Upper lobe of right lung (tissue), 1 donor: ENCODE data around the gene HTR3D. TPM values are rescaled to one million over a fixed set of nuclear protein-coding genes. Genes with fewer than 3 reads are reported as not detected.

ENCODE experiments used
- ATAC-seq: fragments of 200-7000 bp; cut with Tn5 transposase; one replicate; pipeline ENCODE4 v1.9.1; 2020; ENCODE audit warnings: mild to moderate bottlenecking, moderate library complexity
- DNase-seq: peaks from one replicate; pipeline ENCODE4 v3.0.0-alpha.2; 2020
- H3K27ac ChIP-seq: fragments of 200-600 bp; one replicate; pipeline ENCODE4 v1.8.0; 2022
- H3K27me3 ChIP-seq: fragments of 200-600 bp; one replicate; pipeline ENCODE4 v1.8.0; 2022; ENCODE audit warnings: mild to moderate bottlenecking
- H3K36me3 ChIP-seq: fragments of 200-600 bp; one replicate; pipeline ENCODE4 v1.8.0; 2022
- H3K4me1 ChIP-seq: fragments of 200-600 bp; one replicate; pipeline ENCODE4 v1.8.0; 2022
- H3K4me3 ChIP-seq: fragments of 200-600 bp; one replicate; pipeline ENCODE4 v1.8.0; 2022; ENCODE audit warnings: mild to moderate bottlenecking
- H3K9me3 ChIP-seq: fragments of 200-600 bp; one replicate; pipeline ENCODE4 v1.8.0; 2022
- intact Hi-C: fragments of 100-400 bp; cut with DNase I; formaldehyde crosslinking; loops from one replicate; pipeline ENCODE4 v1.11.0; 2022
- total RNA-seq: library from RNA; stranded (reverse); fragmentation: NEBNext Ultra II Directional; extraction: Animal tissue kit (Norgen Biotek cat#: 25700); gene quantifications from one replicate; pipeline ENCODE4 v1.2.1, GENCODE V29; 2021
- TF ChIP-seq, protein P1 (sequence below): fragments of 200-600 bp; IDR thresholded peaks from one replicate; pipeline ENCODE4 v1.8.0; 2022; ENCODE audit warnings: antibody characterized with exemption
- donor health status: DM: no; HTN: yes; CAD: no; lungs with severe emphysema.

HTR3D gene
- total RNA-seq, 1 donor from 2014 or later, result not detected

DNA sequence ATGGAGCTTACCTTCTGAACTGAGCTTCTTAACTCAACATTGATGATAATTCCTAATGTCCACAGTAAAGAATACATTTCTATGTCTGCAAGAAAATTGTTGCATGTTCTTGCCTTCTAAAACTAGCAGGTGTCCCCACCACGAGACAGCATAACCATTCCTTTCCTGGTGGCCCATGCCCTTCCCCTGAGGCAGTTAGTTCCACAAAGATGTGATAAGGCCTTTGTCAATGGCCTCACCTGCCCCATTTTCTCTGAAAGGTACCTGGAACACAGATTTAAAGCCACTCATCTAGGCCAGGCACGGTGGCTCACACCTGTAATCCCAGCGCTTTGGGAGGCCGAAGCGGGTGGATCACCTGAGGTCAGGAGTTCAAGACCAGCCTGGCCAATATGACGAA is 44.4 kb downstream of the HTR3D start:
- intact Hi-C loops, result no loop called here
- DNase-seq (no peak), ATAC-seq (no peak)
- Histone ChIP-seq H3K27me3 (no peaks in the 10 kb centered on the region), H3K9me3 (no peaks in the 10 kb centered on the region), H3K36me3 (no peaks in the 10 kb centered on the region), H3K4me3 (no peak overlapping the region), H3K27ac (no peak overlapping the region), H3K4me1 (no peaks in the 10 kb centered on the region)
- TF ChIP-seq, protein P1, sequence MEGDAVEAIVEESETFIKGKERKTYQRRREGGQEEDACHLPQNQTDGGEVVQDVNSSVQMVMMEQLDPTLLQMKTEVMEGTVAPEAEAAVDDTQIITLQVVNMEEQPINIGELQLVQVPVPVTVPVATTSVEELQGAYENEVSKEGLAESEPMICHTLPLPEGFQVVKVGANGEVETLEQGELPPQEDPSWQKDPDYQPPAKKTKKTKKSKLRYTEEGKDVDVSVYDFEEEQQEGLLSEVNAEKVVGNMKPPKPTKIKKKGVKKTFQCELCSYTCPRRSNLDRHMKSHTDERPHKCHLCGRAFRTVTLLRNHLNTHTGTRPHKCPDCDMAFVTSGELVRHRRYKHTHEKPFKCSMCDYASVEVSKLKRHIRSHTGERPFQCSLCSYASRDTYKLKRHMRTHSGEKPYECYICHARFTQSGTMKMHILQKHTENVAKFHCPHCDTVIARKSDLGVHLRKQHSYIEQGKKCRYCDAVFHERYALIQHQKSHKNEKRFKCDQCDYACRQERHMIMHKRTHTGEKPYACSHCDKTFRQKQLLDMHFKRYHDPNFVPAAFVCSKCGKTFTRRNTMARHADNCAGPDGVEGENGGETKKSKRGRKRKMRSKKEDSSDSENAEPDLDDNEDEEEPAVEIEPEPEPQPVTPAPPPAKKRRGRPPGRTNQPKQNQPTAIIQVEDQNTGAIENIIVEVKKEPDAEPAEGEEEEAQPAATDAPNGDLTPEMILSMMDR, result no peak

DNA sequence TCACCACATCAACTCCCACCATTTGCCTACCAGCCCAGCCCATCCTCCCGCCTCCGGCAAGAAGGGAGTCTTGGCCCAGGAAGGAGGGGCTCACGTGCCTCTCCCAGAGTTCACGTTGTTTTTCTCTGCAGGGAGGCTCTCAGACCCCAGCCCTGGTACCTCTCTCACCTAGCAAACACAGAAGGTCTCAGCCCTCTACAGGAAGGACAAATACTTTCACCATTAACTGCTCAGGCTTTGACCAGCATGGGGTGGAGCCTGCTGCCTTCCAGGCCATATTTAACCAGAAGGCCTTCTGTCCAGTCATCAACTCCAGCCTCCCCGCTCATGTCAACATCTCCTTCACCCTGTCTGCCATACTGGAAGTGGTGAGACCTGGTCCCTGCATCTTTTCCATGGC is 46.3 kb downstream of the HTR3D start:
- no peak for DNase-seq
- intact Hi-C loops, result no loop called here
- H3K4me3 ChIP-seq, result no peak overlapping the region
- no peaks in the 10 kb centered on the region for H3K9me3 ChIP-seq
- no peak for ATAC-seq
- H3K36me3 ChIP-seq, result no peaks in the 10 kb centered on the region
- TF ChIP-seq, protein P1, result no peak
- H3K27ac ChIP-seq, result no peak overlapping the region
- no peaks in the 10 kb centered on the region for H3K27me3 ChIP-seq
- H3K4me1 ChIP-seq, result no peaks in the 10 kb centered on the region

DNA sequence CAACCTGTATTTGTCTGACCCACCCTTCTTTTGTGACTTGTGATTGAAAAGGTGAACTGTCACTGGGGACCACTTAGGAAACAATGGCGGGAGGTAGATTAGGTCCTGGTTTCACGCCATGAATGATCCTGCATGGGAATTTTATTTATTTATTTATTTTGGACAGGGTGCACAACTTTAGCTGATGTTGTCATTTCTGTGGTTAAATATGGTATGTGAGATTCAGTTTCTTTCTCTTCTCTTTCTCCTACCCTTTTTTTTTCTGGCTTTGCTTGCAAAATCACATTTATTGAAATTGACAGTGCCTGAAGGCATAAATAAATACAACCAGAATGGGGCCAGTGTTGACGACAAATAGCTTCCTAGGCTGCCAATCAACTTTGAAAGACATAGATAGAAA is 47.3 kb downstream of the HTR3D start:
- Histone ChIP-seq H3K4me3 (no peak overlapping the region), H3K36me3 (no peaks in the 10 kb centered on the region), H3K27me3 (no peaks in the 10 kb centered on the region), H3K4me1 (no peaks in the 10 kb centered on the region), H3K27ac (no peak overlapping the region), H3K9me3 (no peaks in the 10 kb centered on the region)
- TF ChIP-seq, protein P1, result no peak
- DNase-seq, result no peak
- ATAC-seq, result no peak
- intact Hi-C loops, result no loop called here

DNA sequence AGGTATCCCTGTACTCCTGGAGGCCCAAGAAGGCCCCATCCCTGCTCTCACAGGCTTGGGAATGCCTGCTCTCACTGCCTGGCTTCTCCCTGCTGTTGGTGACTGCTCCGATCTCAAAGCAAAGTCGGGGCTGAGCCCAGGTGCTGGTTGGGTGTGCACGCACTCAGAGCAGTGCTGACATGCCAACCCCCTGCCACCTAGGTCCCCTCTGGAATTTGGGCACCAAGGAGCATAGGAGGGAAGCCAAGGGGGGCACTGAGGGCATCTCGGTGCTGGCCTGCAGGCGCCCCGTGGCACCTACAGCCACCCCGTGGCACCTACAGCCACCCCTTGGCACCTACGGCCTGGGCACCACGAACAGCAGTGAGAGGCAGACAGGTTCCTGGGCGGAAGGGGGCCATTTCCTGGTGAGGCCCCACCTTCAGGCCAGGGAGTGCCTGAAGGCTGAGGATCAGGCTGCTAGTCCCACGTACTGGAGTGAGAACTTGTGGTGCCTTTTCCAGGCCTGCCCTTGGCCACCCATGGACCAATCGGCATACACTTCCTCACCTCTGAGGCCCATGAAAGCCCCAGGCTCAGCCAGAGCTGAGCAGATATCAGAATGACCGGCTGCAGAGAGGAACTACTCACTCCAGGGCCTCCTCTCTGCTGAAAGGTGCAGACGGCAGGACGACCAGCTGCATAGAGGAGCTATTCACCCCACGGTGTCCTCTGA is 49.7 kb downstream of the HTR3D start:
- Histone ChIP-seq H3K27ac (no peak overlapping the region), H3K27me3 (no peaks in the 10 kb centered on the region), H3K4me3 (no peak overlapping the region), H3K4me1 (no peaks in the 10 kb centered on the region), H3K36me3 (no peaks in the 10 kb centered on the region), H3K9me3 (peaks cover 4% of the 10 kb centered on the region)
- no peak for DNase-seq
- intact Hi-C loops, result no loop called here
- TF ChIP-seq, protein P1, result no peak
- no peak for ATAC-seq

DNA sequence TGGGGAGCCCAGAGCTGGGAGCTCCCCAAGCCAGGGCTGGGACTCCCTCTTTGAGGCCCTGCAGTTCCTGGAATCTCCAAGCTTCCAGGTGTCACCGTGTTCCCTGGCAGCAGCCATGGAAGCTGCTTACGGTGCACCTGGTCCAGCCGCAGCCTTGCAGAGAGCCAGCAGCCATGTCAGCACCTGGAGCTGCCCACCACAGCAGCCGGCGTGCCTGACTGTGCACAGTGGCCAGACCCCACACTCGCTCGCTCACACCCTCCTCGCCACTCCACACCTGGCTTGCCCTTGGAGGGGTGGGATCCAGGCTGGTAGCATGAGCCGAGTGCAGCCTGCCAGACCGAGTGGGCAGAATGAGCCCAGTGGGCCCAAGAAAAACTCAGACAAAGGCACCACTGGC is 50.5 kb downstream of the HTR3D start:
- intact Hi-C loops, result no loop called here
- peaks cover 4% of the 10 kb centered on the region for H3K9me3 ChIP-seq

More for the DNA sequence above, 50.5 kb downstream of the HTR3D start:
- Histone ChIP-seq H3K27ac (no peak overlapping the region), H3K4me1 (no peaks in the 10 kb centered on the region), H3K27me3 (no peaks in the 10 kb centered on the region), H3K36me3 (no peaks in the 10 kb centered on the region), H3K4me3 (no peak overlapping the region)
- DNase-seq (no peak), ATAC-seq (no peak)
- TF ChIP-seq, protein P1, result no peak
